HEK293 (cell line): ENCODE measurements around the gene TUBB2B.

Source experiments
- CTCF ChIA-PET: fragments of 350-600 bp; formaldehyde crosslinking; extraction: SDS; loops from one replicate; lab custom pipeline; 2021; ENCODE audit warnings: antibody characterized with exemption; lab: Yijun Ruan, JAX
- POLR2A ChIA-PET: fragments of 300-600 bp; formaldehyde crosslinking; extraction: SDS; loops from one replicate; lab custom pipeline; 2020; ENCODE audit warnings: antibody characterized with exemption, inconsistent platforms; lab: Yijun Ruan, JAX
- H3K27ac ChIP-seq: fragments of 200-500 bp; sonication (Bioruptor generic); 2 replicates; pipeline ENCODE4 v1.5.1; 2014; ENCODE audit warnings: low read depth, low read length, control low read depth, inconsistent platforms; ENCODE audit errors: extremely low read depth
- H3K36me3 ChIP-seq, 2 experiments: fragments of 200-500 bp in 1 of 2; sonication (Bioruptor generic) in 1 of 2; 1 replicate in 1 of 2; 2 replicates in 1 of 2; pipeline ENCODE4 v1.5.1; 2014 to 2017; ENCODE audit warnings: inconsistent platforms in 2 of 2, low read length in 2 of 2; ENCODE audit not compliant: control insufficient read depth in 2 of 2, insufficient read depth in 1 of 2
- H3K4me1 ChIP-seq: fragments of 200-500 bp; sonication (Bioruptor generic); 2 replicates; pipeline ENCODE4 v1.5.1; 2014; ENCODE audit warnings: mild to moderate bottlenecking, low read length, inconsistent platforms; ENCODE audit not compliant: control insufficient read depth, insufficient read depth
- H3K4me3 ChIP-seq: 2 replicates; pipeline ENCODE4 v1.5.1; 2011; ENCODE audit warnings: low read depth, mild to moderate bottlenecking, control low read depth, low read length, moderate library complexity
- H3K9me3 ChIP-seq: fragments of 200-500 bp; sonication (Bioruptor generic); 2 replicates; pipeline ENCODE4 v1.5.1; 2014; ENCODE audit warnings: low read depth, low read length, inconsistent platforms; ENCODE audit not compliant: control insufficient read depth, insufficient read depth
- INSM2 ChIP-seq: fragments of 450-650 bp; formaldehyde crosslinking; IDR thresholded peaks from 2 replicates; pipeline ENCODE4 v1.5.1; 2016; ENCODE audit warnings: missing biosample characterization, missing genetic modification characterization
- ZBTB1 ChIP-seq: fragments of 450-650 bp; formaldehyde crosslinking; IDR thresholded peaks from 2 replicates; pipeline ENCODE4 v1.5.1; 2016; ENCODE audit warnings: missing biosample characterization, missing genetic modification characterization
- ZEB2 ChIP-seq: fragments of 450-650 bp; formaldehyde crosslinking; IDR thresholded peaks from 2 replicates; pipeline ENCODE4 v1.5.1; 2016; ENCODE audit warnings: missing biosample characterization, missing genetic modification characterization
- ZNF18 ChIP-seq: fragments of 450-650 bp; formaldehyde crosslinking; IDR thresholded peaks from 2 replicates; pipeline ENCODE4 v1.5.1; 2016; ENCODE audit warnings: missing biosample characterization, missing genetic modification characterization
- ZNF280C ChIP-seq: fragments of 450-650 bp; formaldehyde crosslinking; IDR thresholded peaks from 2 replicates; pipeline ENCODE4 v1.5.1; 2016; ENCODE audit warnings: missing biosample characterization, missing genetic modification characterization
- ZNF280D ChIP-seq: fragments of 450-650 bp; formaldehyde crosslinking; IDR thresholded peaks from 2 replicates; pipeline ENCODE4 v1.5.1; 2016; ENCODE audit warnings: missing biosample characterization, missing genetic modification characterization
- ZNF292 ChIP-seq: fragments of 450-650 bp; formaldehyde crosslinking; IDR thresholded peaks from 2 replicates; pipeline ENCODE4 v1.5.1; 2016; ENCODE audit warnings: low read depth, missing biosample characterization, missing genetic modification characterization, borderline replicate concordance
- ZNF335 ChIP-seq: fragments of 450-650 bp; formaldehyde crosslinking; conservative IDR thresholded peaks from 2 replicates; pipeline ENCODE4 v1.5.1; 2016; ENCODE audit warnings: missing biosample characterization, missing genetic modification characterization
- ZNF37A ChIP-seq: fragments of 450-650 bp; IDR thresholded peaks from 2 replicates; pipeline ENCODE4 v1.5.1; 2018; ENCODE audit warnings: missing biosample characterization, missing genetic modification characterization
- ZNF398 ChIP-seq: fragments of 450-650 bp; formaldehyde crosslinking; IDR thresholded peaks from 2 replicates; pipeline ENCODE4 v1.5.1; 2017; ENCODE audit warnings: missing biosample characterization, missing genetic modification characterization
- ZNF600 ChIP-seq: fragments of 450-650 bp; formaldehyde crosslinking; IDR thresholded peaks from 2 replicates; pipeline ENCODE4 v1.5.1; 2016; ENCODE audit warnings: missing biosample characterization, missing genetic modification characterization
- ZNF623 ChIP-seq: fragments of 450-650 bp; formaldehyde crosslinking; IDR thresholded peaks from 2 replicates; pipeline ENCODE4 v1.5.1; 2016; ENCODE audit warnings: missing biosample characterization, missing genetic modification characterization
- ZNF629 ChIP-seq: fragments of 450-650 bp; formaldehyde crosslinking; IDR thresholded peaks from 2 replicates; pipeline ENCODE4 v1.5.1; 2017; ENCODE audit warnings: missing biosample characterization, missing genetic modification characterization
- ZNF701 ChIP-seq: fragments of 450-650 bp; formaldehyde crosslinking; IDR thresholded peaks from 2 replicates; pipeline ENCODE4 v1.5.1; 2016; ENCODE audit warnings: missing biosample characterization, missing genetic modification characterization
- ZNF776 ChIP-seq: fragments of 450-650 bp; formaldehyde crosslinking; IDR thresholded peaks from 2 replicates; pipeline ENCODE4 v1.5.0; 2017; ENCODE audit warnings: missing biosample characterization, missing genetic modification characterization, borderline replicate concordance
- ZNF777 ChIP-seq: fragments of 450-650 bp; formaldehyde crosslinking; IDR thresholded peaks from 2 replicates; pipeline ENCODE4 v1.5.1; 2017; ENCODE audit warnings: missing biosample characterization, missing genetic modification characterization, borderline replicate concordance
- ZNF792 ChIP-seq: fragments of 450-650 bp; formaldehyde crosslinking; IDR thresholded peaks from 2 replicates; pipeline ENCODE4 v1.5.1; 2016; ENCODE audit warnings: missing biosample characterization, missing genetic modification characterization

TUBB2B gene

GRCh38 chr6:3253597-3253961 is 26.1 kb upstream of the TUBB2B start (continued):
- TF ChIP-seq ZNF398 (tag by site-specific recombination) (no peak), ZNF37A (tag by site-specific recombination) (no peak), ZNF777 (no peak), ZNF629 (no peak)

- H3K4me1 ChIP-seq = peaks cover 3% of the 10 kb centered on the region; the same call in 1 of the 2 replicates
- TF ChIP-seq ZNF335 (tag by site-specific recombination) (no peak), ZNF701 (tag by site-specific recombination) (no peak), ZNF280D (tag by site-specific recombination) (no peak), ZNF792 (tag by site-specific recombination) (no peak), ZNF776 (tag by site-specific recombination) (no peak), ZNF292 (no peak), ZNF623 (tag by site-specific recombination) (no peak)
- no peaks in the 10 kb centered on the region for H3K36me3 ChIP-seq
- H3K9me3 ChIP-seq = no peaks in the 10 kb centered on the region
- H3K27ac ChIP-seq = no peak overlapping the region
- H3K4me3 ChIP-seq = no peak overlapping the region
- ChIA-PET POLR2A (interaction anchor here (2.0 to 3.1 kb wide), 3 partner anchors 26 to 135 kb away, joined by 6 to 26 read pairs (median 11); partner anchors contain the start of genes BPHL and TUBB2B), CTCF (interaction anchor here (0.6 to 7.1 kb wide), 8 partner anchors 15 to 657 kb away, joined by 3 to 72 read pairs (median 14); no protein-coding TSS in a partner anchor)
Measured at GRCh38 chr6:3252861-3253596, 25.6 kb upstream of the TUBB2B start.

GRCh38 chr6:3252369-3252768 is 24.9 kb upstream of the TUBB2B start:
- CTCF ChIA-PET = interaction anchor here (0.6 to 7.1 kb wide), 23 partner anchors 14 to 657 kb away, joined by 3 to 72 read pairs (median 7); partner anchors contain the start of gene TUBB2B
- TF ChIP-seq ZBTB1 (no peak), ZNF292 (no peak), ZNF18 (no peak), ZEB2 (no peak), ZNF280C (tag by site-specific recombination) (no peak), ZNF600 (0 out of 2 replicates have a peak, but pooled peaks have one; percentile 38), INSM2 (tag by site-specific recombination) (no peak)
- TF ChIP-seq, all 188 proteins: peak for 1
- H3K36me3 ChIP-seq = no peaks in the 10 kb centered on the region
- H3K4me1 ChIP-seq = peaks cover 6% of the 10 kb centered on the region; the same call in 1 of the 2 replicates
- H3K27ac ChIP-seq = no peak overlapping the region
- H3K4me3 ChIP-seq = no peak overlapping the region
- POLR2A ChIA-PET = interaction anchor here (1.1 to 3.1 kb wide), 7 partner anchors 21 to 253 kb away, joined by 3 to 26 read pairs (median 10); partner anchors contain the start of genes BPHL, NQO2, TUBB2A and TUBB2B
- no peaks in the 10 kb centered on the region for H3K9me3 ChIP-seq
